ENCODE data around the gene SYNE1.
"Not testable (repeated sequence)": the region's sequence is repeated elsewhere in the genome, so short reads cannot be mapped to it uniquely, and the experiment has no call there.

Gene SYNE1

GRCh38 chr6:152461556-152461955 is 175.6 kb downstream of the SYNE1 start:
- Mint-ChIP-seq H3K36me3 (no peaks in the 10 kb centered on the region), H3K9me3 (no peaks in the 10 kb centered on the region)

DNA sequence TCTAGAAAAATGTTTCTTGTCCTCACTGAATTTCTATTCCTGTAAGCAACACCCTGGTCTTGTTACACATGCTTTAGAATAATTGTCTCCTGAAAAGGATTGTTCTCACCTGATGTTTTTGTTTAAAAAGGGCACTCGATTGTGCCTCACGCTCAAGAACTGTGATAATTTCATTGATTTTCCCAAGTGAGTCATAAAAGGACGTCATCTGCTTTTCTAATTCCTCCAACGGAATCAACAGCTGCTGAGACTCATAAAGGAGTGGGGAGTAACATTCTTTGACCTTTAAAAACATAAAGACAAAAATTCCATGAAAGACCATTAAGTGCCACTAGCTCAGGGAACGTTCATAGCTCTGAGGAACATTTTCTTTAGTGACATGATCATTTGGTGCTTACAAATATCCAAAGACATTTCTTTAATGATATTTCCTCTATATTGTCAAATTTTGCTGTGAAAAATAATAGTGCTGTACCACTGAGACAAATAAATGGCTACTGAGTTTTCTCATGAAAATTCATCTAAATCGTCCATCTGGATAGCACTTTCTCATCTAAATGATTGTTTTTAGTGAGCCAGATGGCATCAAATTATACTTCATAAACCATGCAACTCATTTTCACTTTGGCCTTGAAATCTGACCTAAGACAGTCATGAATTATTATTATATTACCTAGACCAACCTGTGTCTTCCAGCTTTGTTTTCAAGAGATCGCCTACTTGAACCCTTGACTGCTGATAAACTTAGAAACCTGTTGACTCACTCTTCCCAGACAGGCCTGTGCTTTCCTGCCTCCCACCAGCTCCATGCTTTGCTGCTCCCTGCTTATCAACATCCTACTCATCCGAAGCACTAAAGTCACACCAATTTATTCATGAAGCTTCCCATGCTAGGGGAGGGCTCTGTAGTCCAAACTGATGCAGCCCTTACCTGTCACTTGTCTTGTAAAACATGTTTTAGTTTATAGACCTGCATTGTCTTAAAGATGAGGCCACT is 178.2 kb downstream of the SYNE1 start:
- peaks cover 8% of the 10 kb centered on the region for H3K4me1 Mint-ChIP-seq
- no peaks in the 10 kb centered on the region for H3K36me3 Mint-ChIP-seq
- CTCF ChIA-PET: no interaction called here
- H3K9me3 Mint-ChIP-seq: no peaks in the 10 kb centered on the region
- no peak overlapping the region for H3K4me3 Mint-ChIP-seq
- H3K27ac Mint-ChIP-seq: no peak overlapping the region
- H3K27me3 Mint-ChIP-seq: peaks cover 3% of the 10 kb centered on the region
- DNase-seq: no peak

More at GRCh38 chr6:152461556-152461955, 175.6 kb downstream of the SYNE1 start:
- CTCF ChIA-PET: no interaction called here
- DNase-seq: no peak
- Mint-ChIP-seq H3K4me1 (peaks cover 8% of the 10 kb centered on the region), H3K27me3 (no peaks in the 10 kb centered on the region), H3K4me3 (no peak overlapping the region), H3K27ac (no peak overlapping the region)

- Mint-ChIP-seq H3K36me3 (no peaks in the 10 kb centered on the region), H3K27me3 (peaks cover 3% of the 10 kb centered on the region), H3K4me1 (peaks cover 8% of the 10 kb centered on the region), H3K9me3 (no peaks in the 10 kb centered on the region), H3K27ac (no peak overlapping the region), H3K4me3 (no peak overlapping the region)
- no peak for DNase-seq
- CTCF ChIA-PET: no interaction called here
Measured at GRCh38 chr6:152457949-152458624, 179.1 kb downstream of the SYNE1 start.

DNA sequence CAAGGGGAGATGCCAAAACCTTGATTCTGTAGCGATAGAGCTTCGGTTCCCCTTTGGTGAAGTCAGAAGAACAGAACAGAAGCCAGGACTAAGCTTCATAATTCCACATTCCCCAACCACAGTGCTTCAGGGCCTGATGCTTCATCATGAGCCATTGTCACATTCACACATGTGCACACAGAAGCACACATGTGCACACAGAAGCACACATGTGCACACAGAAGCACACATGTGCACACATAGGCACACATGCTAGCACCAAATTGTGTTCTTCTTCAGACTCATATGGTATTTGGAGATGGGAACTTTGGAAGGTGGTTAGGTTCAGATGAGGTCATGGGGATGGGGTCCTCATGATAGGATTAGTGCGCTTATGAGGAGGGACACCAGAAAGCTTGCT is 183.2 kb downstream of the SYNE1 start:
- Mint-ChIP-seq H3K9me3 (peaks cover 2% of the 10 kb centered on the region), H3K4me1 (no peaks in the 10 kb centered on the region), H3K27ac (no peak overlapping the region), H3K36me3 (no peaks in the 10 kb centered on the region), H3K27me3 (peaks cover 3% of the 10 kb centered on the region), H3K4me3 (no peak overlapping the region)
- no peak for DNase-seq
- CTCF ChIA-PET: no interaction called here

- H3K36me3 Mint-ChIP-seq: no peaks in the 10 kb centered on the region
- no peak overlapping the region for H3K27ac Mint-ChIP-seq
- CTCF ChIA-PET: no interaction called here
- peaks cover 2% of the 10 kb centered on the region for H3K9me3 Mint-ChIP-seq
- no peak overlapping the region for H3K4me3 Mint-ChIP-seq
- no peaks in the 10 kb centered on the region for H3K4me1 Mint-ChIP-seq
- no peak for DNase-seq
- peaks cover 3% of the 10 kb centered on the region for H3K27me3 Mint-ChIP-seq
Measured at GRCh38 chr6:152453421-152453820, 183.7 kb downstream of the SYNE1 start.

- CTCF ChIA-PET: no interaction called here
- no peak for DNase-seq
- H3K27ac Mint-ChIP-seq: no peak overlapping the region
- peaks cover 2% of the 10 kb centered on the region for H3K9me3 Mint-ChIP-seq
- H3K4me1 Mint-ChIP-seq: no peaks in the 10 kb centered on the region
- no peak overlapping the region for H3K4me3 Mint-ChIP-seq
- no peaks in the 10 kb centered on the region for H3K36me3 Mint-ChIP-seq
- peaks cover 3% of the 10 kb centered on the region for H3K27me3 Mint-ChIP-seq
Measured at GRCh38 chr6:152452639-152453038, 184.5 kb downstream of the SYNE1 start.

DNA sequence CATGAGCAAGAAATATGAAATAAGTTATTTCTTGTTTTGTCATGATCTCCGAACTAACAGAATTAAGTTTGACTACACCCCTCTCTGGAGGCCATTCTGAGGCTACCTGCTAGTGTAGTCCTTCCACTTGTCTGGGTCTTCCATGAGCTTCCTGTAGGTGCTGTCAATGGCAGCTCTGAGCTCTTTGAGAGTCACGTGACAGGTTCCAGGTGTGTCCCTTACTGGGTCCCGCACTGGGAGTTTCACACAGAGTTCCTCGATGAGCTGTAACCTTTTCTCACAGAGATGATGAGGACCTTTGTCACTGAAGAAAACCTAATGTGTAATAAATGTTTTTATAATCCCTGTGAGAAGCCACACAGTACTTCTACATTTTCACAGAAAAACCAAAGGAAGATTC is 186.6 kb downstream of the SYNE1 start:
- no peak for DNase-seq
- CTCF ChIA-PET: no interaction called here
- H3K27ac Mint-ChIP-seq: no peak overlapping the region
- H3K4me1 Mint-ChIP-seq: no peaks in the 10 kb centered on the region
- no peaks in the 10 kb centered on the region for H3K36me3 Mint-ChIP-seq
- H3K27me3 Mint-ChIP-seq: peaks cover 3% of the 10 kb centered on the region
- no peak overlapping the region for H3K4me3 Mint-ChIP-seq
- peaks cover 2% of the 10 kb centered on the region for H3K9me3 Mint-ChIP-seq

DNA sequence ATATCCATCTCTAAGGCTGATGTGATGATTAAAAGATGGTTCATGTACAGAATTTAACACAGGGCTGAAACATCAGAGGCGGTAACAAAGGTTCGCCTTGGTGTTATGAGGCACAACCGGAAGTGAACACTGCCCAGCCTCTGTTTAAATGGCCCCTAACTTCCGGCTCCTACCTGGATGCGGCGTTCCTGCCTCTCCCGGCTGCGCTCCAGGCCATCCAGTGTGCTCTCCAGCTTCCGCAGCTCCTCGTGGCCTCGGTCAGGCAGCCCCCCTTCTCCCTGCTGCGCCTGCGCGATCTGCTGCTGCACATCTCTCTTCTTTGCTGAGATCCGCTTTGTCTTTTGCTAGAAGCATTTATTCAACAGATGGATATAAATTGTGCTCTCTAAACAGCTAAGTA is 195.3 kb downstream of the SYNE1 start:
- no peak for DNase-seq
- Mint-ChIP-seq H3K36me3 (no peaks in the 10 kb centered on the region), H3K4me1 (no peaks in the 10 kb centered on the region), H3K4me3 (no peak overlapping the region), H3K27ac (no peak overlapping the region), H3K9me3 (no peaks in the 10 kb centered on the region), H3K27me3 (peaks cover under 1% of the 10 kb centered on the region)
- CTCF ChIA-PET: no interaction called here

- Mint-ChIP-seq H3K9me3 (no peaks in the 10 kb centered on the region), H3K36me3 (no peaks in the 10 kb centered on the region), H3K27ac (no peak overlapping the region), H3K4me1 (no peaks in the 10 kb centered on the region), H3K4me3 (no peak overlapping the region), H3K27me3 (peaks cover 3% of the 10 kb centered on the region)
- DNase-seq: no peak
- CTCF ChIA-PET: no interaction called here
Measured at GRCh38 chr6:152435816-152436215, 201.3 kb downstream of the SYNE1 start.

DNA sequence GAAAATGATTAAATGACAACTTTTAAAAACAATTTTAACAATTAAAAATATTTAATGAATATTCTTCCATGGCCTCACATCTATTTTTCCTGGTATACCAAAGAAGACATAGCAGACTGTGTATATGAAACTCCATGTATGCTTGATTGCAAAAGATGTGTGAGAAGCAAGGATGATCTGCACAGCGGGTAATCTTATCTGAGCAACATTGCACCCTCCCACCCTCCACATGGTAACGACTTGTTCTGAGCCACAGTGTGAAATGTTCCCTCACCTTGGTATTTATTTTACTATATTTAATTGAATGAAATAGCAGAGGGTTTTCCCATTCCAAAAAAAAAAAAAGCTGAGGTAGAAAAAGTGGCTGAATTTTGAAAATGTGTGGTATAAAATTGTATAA is 204.4 kb downstream of the SYNE1 start:
- H3K9me3 Mint-ChIP-seq: no peaks in the 10 kb centered on the region
- H3K27me3 Mint-ChIP-seq: peaks cover 3% of the 10 kb centered on the region
- H3K4me1 Mint-ChIP-seq: no peaks in the 10 kb centered on the region
- DNase-seq: no peak
- CTCF ChIA-PET: no interaction called here
- H3K4me3 Mint-ChIP-seq: no peak overlapping the region
- no peaks in the 10 kb centered on the region for H3K36me3 Mint-ChIP-seq
- no peak overlapping the region for H3K27ac Mint-ChIP-seq

- no peak overlapping the region for H3K27ac Mint-ChIP-seq
- CTCF ChIA-PET: no interaction called here
- H3K9me3 Mint-ChIP-seq: no peaks in the 10 kb centered on the region
- no peaks in the 10 kb centered on the region for H3K36me3 Mint-ChIP-seq
- H3K4me1 Mint-ChIP-seq: no peaks in the 10 kb centered on the region
- no peak for DNase-seq
- no peak overlapping the region for H3K4me3 Mint-ChIP-seq
- H3K27me3 Mint-ChIP-seq: no peaks in the 10 kb centered on the region
Measured at GRCh38 chr6:152428126-152428525, 209.0 kb downstream of the SYNE1 start.

- Mint-ChIP-seq H3K4me1 (no peaks in the 10 kb centered on the region), H3K9me3 (no peaks in the 10 kb centered on the region), H3K27me3 (no peaks in the 10 kb centered on the region), H3K36me3 (no peaks in the 10 kb centered on the region), H3K27ac (no peak overlapping the region), H3K4me3 (no peak overlapping the region)
- CTCF ChIA-PET: no interaction called here
- DNase-seq: no peak
Measured at GRCh38 chr6:152426276-152426675, 210.9 kb downstream of the SYNE1 start.

DNA sequence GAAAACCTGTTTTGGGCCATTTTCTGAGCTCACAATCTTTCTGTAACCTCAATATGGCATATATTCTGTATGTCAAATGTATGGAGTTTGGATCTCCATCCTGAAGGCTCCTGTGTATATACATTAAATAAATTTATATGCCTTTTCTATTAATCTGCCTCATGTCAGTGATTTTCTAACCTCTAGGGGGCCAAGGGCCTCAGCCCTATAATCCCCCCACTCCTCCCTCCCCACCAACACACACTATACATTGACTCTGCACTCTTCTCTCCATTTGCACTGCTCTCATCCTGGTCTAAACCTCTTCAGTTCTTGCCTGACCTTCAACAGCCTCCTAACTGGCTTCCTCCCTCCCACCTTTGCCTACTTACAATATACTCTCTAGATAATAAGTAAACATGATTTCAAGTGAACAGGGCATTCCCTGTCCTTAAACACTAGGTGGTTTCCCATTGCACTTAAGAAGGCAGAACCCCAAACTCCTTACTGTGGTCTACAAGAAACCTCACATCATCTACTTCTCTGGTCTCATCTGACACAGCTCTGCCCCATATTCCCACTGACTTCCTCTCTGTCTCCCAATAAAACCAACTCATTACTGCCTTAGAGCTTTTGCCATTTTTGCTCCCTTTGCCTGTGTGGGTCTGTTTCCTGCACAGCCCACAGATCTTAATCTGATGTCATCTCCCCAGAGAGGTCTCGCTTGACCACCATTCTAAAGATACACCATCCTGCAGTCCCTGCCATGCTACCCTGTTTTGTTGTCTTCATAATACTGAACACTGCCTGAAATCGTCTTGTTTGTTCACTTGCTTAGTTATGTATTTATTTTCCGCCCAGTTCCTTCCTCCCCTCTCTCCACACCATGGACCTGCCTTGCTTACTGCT is 213.7 kb downstream of the SYNE1 start:
- Mint-ChIP-seq H3K27ac (no peak overlapping the region), H3K36me3 (no peaks in the 10 kb centered on the region), H3K9me3 (no peaks in the 10 kb centered on the region), H3K4me3 (no peak overlapping the region), H3K4me1 (no peaks in the 10 kb centered on the region), H3K27me3 (no peaks in the 10 kb centered on the region)
- CTCF ChIA-PET: no interaction called here
- no peak for DNase-seq

- H3K27ac Mint-ChIP-seq, H3K4me3 Mint-ChIP-seq, H3K36me3 Mint-ChIP-seq, DNase-seq, CTCF ChIA-PET, H3K9me3 Mint-ChIP-seq, H3K4me1 Mint-ChIP-seq, H3K27me3 Mint-ChIP-seq: not testable (repeated sequence)
Measured at GRCh38 chr6:152421496-152421895, 215.7 kb downstream of the SYNE1 start.
